ENCODE data around the gene YARS2.

- TF ChIP-seq ZNF274 (IDR thresholded peaks at IDR 0.05; ENCODE audit: low read depth, low read length) (no peak), YY1 (IDR thresholded peaks at IDR 0.05; ENCODE audit: insufficient read depth, insufficient read length) (no peak), SUZ12 (IDR thresholded peaks at IDR 0.05; ENCODE audit: extremely low read depth, insufficient read depth, insufficient read length) (no peak)
Observed at GRCh38 chr12:32794281-32794680, 38.6 kb upstream of the YARS2 start.
